ENCODE measurements around the gene CCL21.

GRCh38 chr9:34714007-34714406 is 4.1 kb upstream of the CCL21 start:
- TF ChIP-seq YY1 (IDR thresholded peaks at IDR 0.05; ENCODE audit: insufficient read depth, insufficient read length): no peak
- no peak for TF ChIP-seq SUZ12 (IDR thresholded peaks at IDR 0.05; ENCODE audit: extremely low read depth, insufficient read depth, insufficient read length)

Data from NT2/D1 (cell line).